PC-9 (cell line): ENCODE measurements around the gene TTC32. TPM values are rescaled to one million over a fixed set of nuclear protein-coding genes. Genes with fewer than 3 reads are reported as not detected.

Experiments used
- BruUV-seq: library from RNA; stranded (reverse); fragments of 400-500 nt; replicated peaks from 2 replicates; lab custom pipeline; 2021; lab: Mats Ljungman, UMichigan
- CTCF ChIA-PET: fragments of 300-600 bp; sonication (Branson Sonifier 250); formaldehyde crosslinking; loops from one replicate; lab custom pipeline; 2022; ENCODE audit warnings: antibody characterized with exemption; lab: Charles Lee
- POLR2A ChIA-PET: fragments of 300-600 bp; sonication (Branson Sonifier 250); formaldehyde crosslinking; loops from one replicate; lab custom pipeline; 2022; ENCODE audit warnings: antibody characterized with exemption; ENCODE audit not compliant: unreplicated experiment; lab: Charles Lee
- DNase-seq, 2 experiments: peaks; one replicate each; pipeline versions ENCODE4 v3.0.0 to v3.0.0-alpha.2; 2015 to 2022; ENCODE audit warnings: mixed read lengths in 1 of 2
- H2AFZ ChIP-seq: fragments of 200-600 bp; sonication (generic); 2 replicates; pipeline ENCODE4 v1.8.1; 2017; ENCODE audit warnings: antibody characterized with exemption
- H3F3A ChIP-seq: fragments of 200-600 bp; sonication (generic); 2 replicates; pipeline ENCODE4 v1.8.1; 2017; ENCODE audit warnings: antibody characterized with exemption, mild to moderate bottlenecking, low read depth; ENCODE audit not compliant: insufficient read depth
- H3K27ac ChIP-seq: fragments of 200-600 bp; sonication (generic); 2 replicates; pipeline ENCODE4 v1.6.1; 2016; ENCODE audit warnings: mixed run types
- H3K27me3 ChIP-seq: fragments of 200-600 bp; sonication (generic); 2 replicates; pipeline ENCODE4 v1.6.1; 2016; ENCODE audit warnings: low read depth, mixed run types; ENCODE audit not compliant: insufficient read depth
- H3K36me3 ChIP-seq: fragments of 200-600 bp; sonication (generic); 2 replicates; pipeline ENCODE4 v1.6.1; 2016; ENCODE audit warnings: low read depth, mixed run types
- H3K4me1 ChIP-seq: fragments of 200-600 bp; sonication (generic); replicated peaks from 2 replicates; pipeline ENCODE4 v1.6.1; 2016; ENCODE audit warnings: mixed run types; ENCODE audit not compliant: insufficient read depth
- H3K4me2 ChIP-seq: fragments of 200-600 bp; sonication (generic); 2 replicates; pipeline ENCODE4 v1.6.1; 2017; ENCODE audit warnings: mixed run types
- H3K4me3 ChIP-seq: fragments of 200-600 bp; sonication (generic); 2 replicates; pipeline ENCODE4 v1.6.1; 2016; ENCODE audit warnings: mixed run types
- H3K79me2 ChIP-seq: fragments of 200-600 bp; sonication (generic); 2 replicates; pipeline ENCODE4 v1.6.1; 2017; ENCODE audit warnings: low read depth, mixed run types
- H3K9me2 ChIP-seq: fragments of 200-600 bp; sonication (generic); 2 replicates; pipeline ENCODE4 v1.8.1; 2017; ENCODE audit warnings: mild to moderate bottlenecking; ENCODE audit not compliant: insufficient read depth
- H3K9me3 ChIP-seq: fragments of 200-600 bp; sonication (generic); 2 replicates; pipeline ENCODE4 v1.8.1; 2016; ENCODE audit warnings: low read depth; ENCODE audit not compliant: insufficient read depth
- H4K20me1 ChIP-seq: fragments of 200-600 bp; sonication (generic); 2 replicates; pipeline ENCODE4 v1.8.1; 2017; ENCODE audit not compliant: insufficient read depth
- EZH2 ChIP-seq: fragments of 200-600 bp; sonication (generic); IDR thresholded peaks from 2 replicates; pipeline ENCODE4 v1.8.0; 2017; ENCODE audit warnings: antibody characterized with exemption, low read depth
- intact Hi-C: fragments of 100-400 bp; cut with micrococcal nuclease; formaldehyde crosslinking; loops from one replicate; pipeline ENCODE4 v1.10.0; 2022; ENCODE audit not compliant: unreplicated experiment
- total RNA-seq: library from RNA; stranded (reverse); gene quantifications from 2 replicates; pipeline ENCODE4 v1.2.3, GENCODE V29; 2021
- TF ChIP-seq, protein P1 (sequence below): fragments of 200-600 bp; sonication (generic); conservative IDR thresholded peaks from 2 replicates; pipeline ENCODE4 v1.6.1; 2017; ENCODE audit warnings: mixed run types, antibody characterized with exemption, mild to moderate bottlenecking, moderate library complexity

The TTC32 gene
- total RNA-seq, 1 experiment from 2014 or later, result 36.2 TPM

DNA sequence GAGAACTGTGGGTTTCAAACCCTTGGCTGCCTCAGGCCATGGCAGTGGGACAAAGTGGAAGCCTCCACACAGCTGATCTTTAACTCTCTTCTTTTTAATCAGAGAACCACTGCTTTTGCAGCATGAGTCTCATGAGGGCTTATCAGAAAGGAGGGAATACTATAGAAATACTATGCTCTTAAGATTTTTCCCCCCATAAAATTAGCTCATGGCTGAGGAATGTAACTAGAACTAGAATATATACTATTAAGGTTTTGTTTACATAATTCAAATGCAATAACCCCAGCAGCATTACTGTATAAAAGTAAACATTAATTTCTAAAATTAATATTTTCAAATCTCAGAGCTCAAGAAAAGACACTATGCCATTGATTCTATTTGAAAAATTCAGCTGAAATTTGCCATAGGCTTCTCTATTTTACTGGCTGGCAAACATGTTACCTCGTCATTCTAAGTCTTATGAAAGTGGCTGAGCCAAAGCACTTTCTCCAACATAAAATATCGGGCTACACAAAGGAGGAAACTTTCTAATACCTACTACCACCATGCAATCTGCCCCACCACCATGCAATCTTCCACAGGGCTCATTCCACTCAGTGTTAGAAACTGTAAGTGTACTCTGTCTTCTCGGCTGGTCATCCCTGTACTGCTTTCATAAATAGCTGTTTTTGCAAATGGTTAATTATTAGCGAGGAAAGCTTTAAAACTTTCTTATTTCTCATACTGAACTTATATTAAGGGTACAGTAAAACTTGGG is 45.6 kb upstream of the TTC32 start:
- no peaks in the 10 kb centered on the region for H3K9me2 ChIP-seq
- no peaks in the 10 kb centered on the region; the same call in 1 of the 2 replicates for H4K20me1 ChIP-seq
- 0 out of 2 replicates have a peak, but pooled peaks cover 2% of the 10 kb centered on the region for H3K36me3 ChIP-seq
- TF ChIP-seq, protein P1, sequence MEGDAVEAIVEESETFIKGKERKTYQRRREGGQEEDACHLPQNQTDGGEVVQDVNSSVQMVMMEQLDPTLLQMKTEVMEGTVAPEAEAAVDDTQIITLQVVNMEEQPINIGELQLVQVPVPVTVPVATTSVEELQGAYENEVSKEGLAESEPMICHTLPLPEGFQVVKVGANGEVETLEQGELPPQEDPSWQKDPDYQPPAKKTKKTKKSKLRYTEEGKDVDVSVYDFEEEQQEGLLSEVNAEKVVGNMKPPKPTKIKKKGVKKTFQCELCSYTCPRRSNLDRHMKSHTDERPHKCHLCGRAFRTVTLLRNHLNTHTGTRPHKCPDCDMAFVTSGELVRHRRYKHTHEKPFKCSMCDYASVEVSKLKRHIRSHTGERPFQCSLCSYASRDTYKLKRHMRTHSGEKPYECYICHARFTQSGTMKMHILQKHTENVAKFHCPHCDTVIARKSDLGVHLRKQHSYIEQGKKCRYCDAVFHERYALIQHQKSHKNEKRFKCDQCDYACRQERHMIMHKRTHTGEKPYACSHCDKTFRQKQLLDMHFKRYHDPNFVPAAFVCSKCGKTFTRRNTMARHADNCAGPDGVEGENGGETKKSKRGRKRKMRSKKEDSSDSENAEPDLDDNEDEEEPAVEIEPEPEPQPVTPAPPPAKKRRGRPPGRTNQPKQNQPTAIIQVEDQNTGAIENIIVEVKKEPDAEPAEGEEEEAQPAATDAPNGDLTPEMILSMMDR, result no peak
- TF ChIP-seq EZH2, result no peak
- no peak overlapping the region for H2AFZ ChIP-seq
- H3K27ac ChIP-seq, result no peak overlapping the region
- H3F3A ChIP-seq, result no peaks in the 10 kb centered on the region
- no peaks in the 10 kb centered on the region for H3K79me2 ChIP-seq
- no TSS peak for BruUV-seq
- H3K4me2 ChIP-seq, result no peak overlapping the region
- no peak for DNase-seq
- ChIA-PET POLR2A (interaction anchor here (0.5 kb wide), 1 partner anchor 560 kb away, joined by 3 read pairs; no protein-coding TSS in a partner anchor), CTCF (no interaction called here)
- no peaks in the 10 kb centered on the region for H3K27me3 ChIP-seq
- no peak overlapping the region for H3K4me3 ChIP-seq
- no peaks in the 10 kb centered on the region for H3K9me3 ChIP-seq
- intact Hi-C loops, result no loop called here
- H3K4me1 ChIP-seq, result 0 out of 2 replicates have a peak, but pooled peaks cover 3% of the 10 kb centered on the region

DNA sequence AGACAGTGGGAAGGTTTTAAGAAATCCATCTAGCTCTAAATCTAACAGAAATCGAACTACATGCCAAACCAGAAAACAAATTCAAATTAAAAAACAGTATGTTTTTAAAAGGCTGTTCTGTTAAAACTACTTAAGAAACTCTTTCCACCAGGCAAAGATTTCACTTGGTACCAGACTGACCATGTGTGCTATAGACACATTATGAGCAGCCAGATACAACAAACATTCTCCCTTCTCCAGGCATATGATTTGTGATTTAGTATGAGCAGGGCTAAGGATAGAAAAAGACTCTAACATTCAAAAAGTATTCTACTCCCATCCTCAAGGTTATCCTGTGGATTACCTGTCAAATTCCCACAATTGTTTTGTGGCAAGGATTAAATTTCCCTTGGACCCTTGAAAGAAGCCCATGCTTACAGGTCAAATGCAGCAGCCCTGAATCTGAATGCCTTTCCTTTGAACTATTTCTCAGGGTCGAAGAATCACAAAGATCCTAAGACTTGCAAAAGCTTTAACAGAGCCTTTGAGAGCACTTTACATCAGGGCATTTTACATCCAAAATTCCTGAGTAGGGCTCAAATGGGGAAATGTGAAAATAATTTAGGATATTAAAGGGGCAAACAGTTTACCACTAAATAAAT is 42.5 kb upstream of the TTC32 start:
- no peaks in the 10 kb centered on the region for H3K79me2 ChIP-seq
- no peaks in the 10 kb centered on the region for H3K9me3 ChIP-seq
- H3K27ac ChIP-seq, result no peak overlapping the region
- no TSS peak for BruUV-seq
- ChIA-PET POLR2A (no interaction called here), CTCF (no interaction called here)
- no peak for DNase-seq
- H3K4me1 ChIP-seq, result 0 out of 2 replicates have a peak, but pooled peaks cover 3% of the 10 kb centered on the region
- no peaks in the 10 kb centered on the region for H3K9me2 ChIP-seq
- TF ChIP-seq, protein P1, result no peak
- no peak for TF ChIP-seq EZH2
- intact Hi-C loops, result no loop called here
- H3K4me2 ChIP-seq, result no peak overlapping the region
- no peak overlapping the region for H2AFZ ChIP-seq
- H3K4me3 ChIP-seq, result no peak overlapping the region
- H3F3A ChIP-seq, result no peaks in the 10 kb centered on the region
- H3K36me3 ChIP-seq, result no peaks in the 10 kb centered on the region
- no peaks in the 10 kb centered on the region for H4K20me1 ChIP-seq
- no peaks in the 10 kb centered on the region for H3K27me3 ChIP-seq

GRCh38 chr2:19943189-19943588 is 41.4 kb upstream of the TTC32 start:
- Histone ChIP-seq H3K4me2 (no peak overlapping the region), H3K27me3 (no peaks in the 10 kb centered on the region), H3K27ac (no peak overlapping the region), H2AFZ (no peak overlapping the region), H3F3A (no peaks in the 10 kb centered on the region), H3K36me3 (no peaks in the 10 kb centered on the region), H3K4me1 (0 out of 2 replicates have a peak, but pooled peaks cover 3% of the 10 kb centered on the region), H3K9me3 (no peaks in the 10 kb centered on the region), H3K79me2 (no peaks in the 10 kb centered on the region), H3K9me2 (no peaks in the 10 kb centered on the region), H4K20me1 (no peaks in the 10 kb centered on the region), H3K4me3 (no peak overlapping the region)
- intact Hi-C loops, result no loop called here
- no peak for DNase-seq
- TF ChIP-seq EZH2, result no peak
- TF ChIP-seq, protein P1, result no peak
- no TSS peak for BruUV-seq
- POLR2A ChIA-PET, result interaction anchor here (0.6 to 0.7 kb wide), 2 partner anchors 246 to 1101 kb away, joined by 8 read pairs; no protein-coding TSS in a partner anchor
- CTCF ChIA-PET, result no interaction called here
